ENCODE data around the gene SIGLEC11. TPM values are rescaled to one million over a fixed set of nuclear protein-coding genes. Genes with fewer than 3 reads are reported as not detected.

SIGLEC11 gene
- total RNA-seq, 1 donor from 2014 or later = 12.7 TPM

DNA sequence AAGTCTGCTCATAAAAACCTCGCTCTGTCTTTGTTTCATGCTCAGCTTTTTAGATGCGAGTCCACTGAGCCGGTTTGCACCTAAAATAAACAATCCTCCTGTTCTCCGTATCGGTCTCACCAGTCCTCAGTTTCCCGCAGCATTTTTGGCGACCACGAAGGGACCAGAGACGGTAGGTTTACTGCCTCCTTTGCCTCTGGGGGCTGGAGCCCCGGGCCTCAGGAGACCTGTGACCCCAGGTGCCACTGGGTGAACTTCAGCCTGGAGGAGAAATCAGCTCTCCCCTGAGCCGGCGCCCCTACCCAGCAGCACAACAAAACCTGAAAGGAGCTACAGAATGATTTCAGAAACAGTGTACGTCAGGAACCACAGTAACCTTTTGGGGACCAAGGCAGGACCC is 8.1 kb downstream of the SIGLEC11 start:
- no peak for DNase-seq (ENCODE audit: low spot score in 2 of 2)
- no peak overlapping the region for H3K4me3 ChIP-seq
- H3K36me3 ChIP-seq = no peaks in the 10 kb centered on the region
- TF ChIP-seq, protein P1, sequence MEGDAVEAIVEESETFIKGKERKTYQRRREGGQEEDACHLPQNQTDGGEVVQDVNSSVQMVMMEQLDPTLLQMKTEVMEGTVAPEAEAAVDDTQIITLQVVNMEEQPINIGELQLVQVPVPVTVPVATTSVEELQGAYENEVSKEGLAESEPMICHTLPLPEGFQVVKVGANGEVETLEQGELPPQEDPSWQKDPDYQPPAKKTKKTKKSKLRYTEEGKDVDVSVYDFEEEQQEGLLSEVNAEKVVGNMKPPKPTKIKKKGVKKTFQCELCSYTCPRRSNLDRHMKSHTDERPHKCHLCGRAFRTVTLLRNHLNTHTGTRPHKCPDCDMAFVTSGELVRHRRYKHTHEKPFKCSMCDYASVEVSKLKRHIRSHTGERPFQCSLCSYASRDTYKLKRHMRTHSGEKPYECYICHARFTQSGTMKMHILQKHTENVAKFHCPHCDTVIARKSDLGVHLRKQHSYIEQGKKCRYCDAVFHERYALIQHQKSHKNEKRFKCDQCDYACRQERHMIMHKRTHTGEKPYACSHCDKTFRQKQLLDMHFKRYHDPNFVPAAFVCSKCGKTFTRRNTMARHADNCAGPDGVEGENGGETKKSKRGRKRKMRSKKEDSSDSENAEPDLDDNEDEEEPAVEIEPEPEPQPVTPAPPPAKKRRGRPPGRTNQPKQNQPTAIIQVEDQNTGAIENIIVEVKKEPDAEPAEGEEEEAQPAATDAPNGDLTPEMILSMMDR (IDR thresholded peaks at IDR 0.05) = no peak
- no peak overlapping the region for H3K27ac ChIP-seq
- H3K27me3 ChIP-seq = no peaks in the 10 kb centered on the region
- H3K4me1 ChIP-seq = peaks cover 10 to 24% of the 10 kb centered on the region in 2 donors
- no peaks in the 10 kb centered on the region for H3K9me3 ChIP-seq
- intact Hi-C loops (cut with DNase I) = no loop called here

- TF ChIP-seq, protein P1 (IDR thresholded peaks at IDR 0.05) = no peak
- no peaks in the 10 kb centered on the region for H3K27me3 ChIP-seq
- no peaks in the 10 kb centered on the region for H3K9me3 ChIP-seq
- no peaks in the 10 kb centered on the region for H3K36me3 ChIP-seq
- DNase-seq (ENCODE audit: low spot score in 2 of 2) = no peak
- no peak overlapping the region for H3K4me3 ChIP-seq
- H3K4me1 ChIP-seq = peaks cover 10 to 24% of the 10 kb centered on the region in 2 donors
- intact Hi-C loops (cut with DNase I) = no loop called here
- no peak overlapping the region for H3K27ac ChIP-seq
Observed at GRCh38 chr19:49952479-49952836, 8.5 kb downstream of the SIGLEC11 start.

GRCh38 chr19:49951806-49952478 is 9.0 kb downstream of the SIGLEC11 start:
- no peaks in the 10 kb centered on the region for H3K36me3 ChIP-seq
- no peak overlapping the region for H3K4me3 ChIP-seq
- DNase-seq (ENCODE audit: low spot score in 2 of 2) = no peak
- H3K4me1 ChIP-seq = peaks cover 10 to 24% of the 10 kb centered on the region in 2 donors
- intact Hi-C loops (cut with DNase I) = no loop called here
- H3K27me3 ChIP-seq = no peaks in the 10 kb centered on the region
- TF ChIP-seq, protein P1 (IDR thresholded peaks at IDR 0.05) = no peak
- H3K27ac ChIP-seq = no peak overlapping the region
- H3K9me3 ChIP-seq = no peaks in the 10 kb centered on the region

DNA sequence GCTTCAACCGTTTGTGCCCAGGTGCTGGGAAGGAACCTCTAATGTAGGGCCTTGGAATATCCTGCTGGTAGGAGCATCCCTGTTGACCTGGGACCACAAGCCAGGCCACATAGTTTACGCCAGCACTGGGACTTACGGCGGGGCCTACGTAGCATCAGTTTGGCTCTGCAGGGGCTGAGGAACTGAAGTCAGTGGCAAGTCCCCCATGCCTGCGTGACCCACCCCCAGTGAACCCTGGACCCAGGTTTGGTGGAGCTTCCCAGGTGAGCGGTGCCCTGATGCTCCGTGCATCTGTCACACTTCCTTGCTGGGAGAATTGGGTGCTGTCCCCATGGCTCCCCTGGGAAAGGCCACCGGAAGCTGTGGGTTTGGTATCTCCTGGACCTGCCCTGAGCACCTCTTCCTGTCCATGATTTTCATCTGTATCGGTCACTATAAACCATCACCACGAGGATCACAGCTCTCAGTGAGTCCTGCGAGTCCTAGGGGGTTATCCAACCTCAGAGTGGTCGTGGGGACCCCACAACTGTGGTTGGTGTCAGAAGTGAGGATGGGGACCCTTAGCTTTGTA is 9.9 kb downstream of the SIGLEC11 start:
- TF ChIP-seq, protein P1 (IDR thresholded peaks at IDR 0.05) = no peak
- intact Hi-C loops (cut with DNase I) = no loop called here
- no peaks in the 10 kb centered on the region for H3K27me3 ChIP-seq

GRCh38 chr19:49950590-49950948 is 10.4 kb downstream of the SIGLEC11 start:
- Histone ChIP-seq H3K27ac (no peak overlapping the region), H3K9me3 (no peaks in the 10 kb centered on the region), H3K4me3 (no peak overlapping the region), H3K36me3 (no peaks in the 10 kb centered on the region), H3K27me3 (no peaks in the 10 kb centered on the region), H3K4me1 (peaks cover 10 to 24% of the 10 kb centered on the region in 2 donors)
- intact Hi-C loops (cut with DNase I) = no loop called here
- TF ChIP-seq, protein P1 (IDR thresholded peaks at IDR 0.05) = no peak
- DNase-seq (ENCODE audit: low spot score in 2 of 2) = no peak

More for the DNA sequence above, 9.9 kb downstream of the SIGLEC11 start:
- Histone ChIP-seq H3K4me3 (no peak overlapping the region), H3K27ac (no peak overlapping the region), H3K4me1 (peaks cover 10 to 24% of the 10 kb centered on the region in 2 donors), H3K9me3 (no peaks in the 10 kb centered on the region), H3K36me3 (no peaks in the 10 kb centered on the region)
- DNase-seq (ENCODE audit: low spot score in 2 of 2) = no peak

Measured in ascending aorta (tissue), 2 donors.